Activated T-helper 17 cell treated with anti-CD3 and anti-CD28 coated beads, Interleukin-2, amount 50 U/mL, for 72 hours (primary cell): ENCODE data around the gene PUS3. TPM values are rescaled to one million over a fixed set of nuclear protein-coding genes. Genes with fewer than 3 reads are reported as not detected.

Experiments used
- ATAC-seq: fragments of 150-1000 bp; cut with Tn5 transposase; replicated peaks from 2 replicates; pipeline ENCODE4 v1.10.0; 2021; ENCODE audit warnings: mild to moderate bottlenecking, moderate library complexity
- H3K27ac Mint-ChIP-seq: one replicate; pipeline ENCODE4 v1.8.0; 2022; ENCODE audit warnings: mixed read lengths
- H3K27me3 Mint-ChIP-seq: one replicate; pipeline ENCODE4 v1.8.0; 2022; ENCODE audit warnings: mixed read lengths
- H3K36me3 Mint-ChIP-seq: one replicate; pipeline ENCODE4 v1.8.0; 2022; ENCODE audit warnings: low read depth, mild to moderate bottlenecking, mixed read lengths
- H3K4me1 Mint-ChIP-seq: one replicate; pipeline ENCODE4 v1.8.0; 2022; ENCODE audit warnings: mixed read lengths
- H3K4me3 Mint-ChIP-seq: one replicate; pipeline ENCODE4 v1.8.0; 2022; ENCODE audit warnings: mild to moderate bottlenecking, mixed read lengths
- H3K9me3 Mint-ChIP-seq: one replicate; pipeline ENCODE4 v1.8.0; 2022; ENCODE audit warnings: mixed read lengths
- total RNA-seq, 2 donors: library from RNA; stranded (reverse); gene quantifications; one replicate each; pipeline ENCODE4 v1.2.3, GENCODE V29; 2022

PUS3 gene
- total RNA-seq, 2 donors from 2014 or later, result 13.1 to 15.9 TPM

- no peak for ATAC-seq
- Mint-ChIP-seq H3K9me3 (no peaks in the 10 kb centered on the region), H3K4me3 (no peak overlapping the region), H3K36me3 (no peaks in the 10 kb centered on the region), H3K4me1 (no peaks in the 10 kb centered on the region), H3K27ac (no peak overlapping the region), H3K27me3 (peaks cover 3% of the 10 kb centered on the region)
Measured at GRCh38 chr11:125944350-125945010, 41.5 kb upstream of the PUS3 start.

GRCh38 chr11:125943661-125944349, 40.8 kb upstream of the PUS3 start:
- no peak for ATAC-seq
- Mint-ChIP-seq H3K27ac (no peak overlapping the region), H3K36me3 (no peaks in the 10 kb centered on the region), H3K27me3 (no peaks in the 10 kb centered on the region), H3K4me3 (no peak overlapping the region), H3K9me3 (peaks cover 2% of the 10 kb centered on the region), H3K4me1 (no peaks in the 10 kb centered on the region)

GRCh38 chr11:125942771-125943428, 39.9 kb upstream of the PUS3 start:
- Mint-ChIP-seq H3K36me3 (no peaks in the 10 kb centered on the region), H3K4me3 (no peak overlapping the region), H3K27ac (no peak overlapping the region), H3K9me3 (peaks cover 5% of the 10 kb centered on the region), H3K4me1 (no peaks in the 10 kb centered on the region), H3K27me3 (no peaks in the 10 kb centered on the region)
- ATAC-seq, result no peak

- Mint-ChIP-seq H3K36me3 (no peaks in the 10 kb centered on the region), H3K27me3 (no peaks in the 10 kb centered on the region), H3K27ac (no peak overlapping the region), H3K9me3 (peaks cover 5% of the 10 kb centered on the region), H3K4me1 (no peaks in the 10 kb centered on the region), H3K4me3 (no peak overlapping the region)
- peak; percentile 80 for ATAC-seq
Measured at GRCh38 chr11:125941619-125942611, 38.9 kb upstream of the PUS3 start.

- no peaks in the 10 kb centered on the region for H3K36me3 Mint-ChIP-seq
- no peaks in the 10 kb centered on the region for H3K27me3 Mint-ChIP-seq
- no peaks in the 10 kb centered on the region for H3K4me1 Mint-ChIP-seq
- peaks cover 5% of the 10 kb centered on the region for H3K9me3 Mint-ChIP-seq
- H3K27ac Mint-ChIP-seq, result no peak overlapping the region
- H3K4me3 Mint-ChIP-seq, result no peak overlapping the region
- no peak for ATAC-seq
Measured at GRCh38 chr11:125941267-125941618, 38.2 kb upstream of the PUS3 start.

- H3K36me3 Mint-ChIP-seq, result no peaks in the 10 kb centered on the region
- H3K4me3 Mint-ChIP-seq, result no peak overlapping the region
- H3K4me1 Mint-ChIP-seq, result no peaks in the 10 kb centered on the region
- H3K27me3 Mint-ChIP-seq, result no peaks in the 10 kb centered on the region
- no peak overlapping the region for H3K27ac Mint-ChIP-seq
- ATAC-seq, result no peak
- H3K9me3 Mint-ChIP-seq, result peaks cover 5% of the 10 kb centered on the region
Measured at GRCh38 chr11:125940145-125940544, 37.1 kb upstream of the PUS3 start.

- no peak overlapping the region for H3K4me3 Mint-ChIP-seq
- peak overlapping the region; percentile 63 for H3K27ac Mint-ChIP-seq
- no peaks in the 10 kb centered on the region for H3K36me3 Mint-ChIP-seq
- no peaks in the 10 kb centered on the region for H3K27me3 Mint-ChIP-seq
- ATAC-seq, result no peak
- peaks cover 5% of the 10 kb centered on the region for H3K9me3 Mint-ChIP-seq
- no peaks in the 10 kb centered on the region for H3K4me1 Mint-ChIP-seq
Measured at GRCh38 chr11:125939081-125939521, 36.1 kb upstream of the PUS3 start.

- no peak overlapping the region for H3K4me3 Mint-ChIP-seq
- no peak for ATAC-seq
- peak overlapping the region; percentile 63 for H3K27ac Mint-ChIP-seq
- H3K4me1 Mint-ChIP-seq, result no peaks in the 10 kb centered on the region
- no peaks in the 10 kb centered on the region for H3K36me3 Mint-ChIP-seq
- peaks cover 5% of the 10 kb centered on the region for H3K9me3 Mint-ChIP-seq
- no peaks in the 10 kb centered on the region for H3K27me3 Mint-ChIP-seq
Measured at GRCh38 chr11:125938418-125938817, 35.4 kb upstream of the PUS3 start.

- H3K36me3 Mint-ChIP-seq, result no peaks in the 10 kb centered on the region
- H3K9me3 Mint-ChIP-seq, result peaks cover 5% of the 10 kb centered on the region
- no peak overlapping the region for H3K27ac Mint-ChIP-seq
- H3K4me1 Mint-ChIP-seq, result no peaks in the 10 kb centered on the region
- ATAC-seq, result no peak
- H3K4me3 Mint-ChIP-seq, result no peak overlapping the region
- H3K27me3 Mint-ChIP-seq, result peaks cover 2% of the 10 kb centered on the region
Measured at GRCh38 chr11:125935618-125936199, 32.7 kb upstream of the PUS3 start.

GRCh38 chr11:125935056-125935455, 32.0 kb upstream of the PUS3 start:
- H3K4me3 Mint-ChIP-seq, result no peak overlapping the region
- no peak for ATAC-seq
- no peaks in the 10 kb centered on the region for H3K4me1 Mint-ChIP-seq
- H3K36me3 Mint-ChIP-seq, result no peaks in the 10 kb centered on the region
- H3K27me3 Mint-ChIP-seq, result peaks cover 7% of the 10 kb centered on the region
- H3K9me3 Mint-ChIP-seq, result peaks cover 5% of the 10 kb centered on the region
- no peak overlapping the region for H3K27ac Mint-ChIP-seq

GRCh38 chr11:125934473-125934872, 31.5 kb upstream of the PUS3 start:
- no peak overlapping the region for H3K4me3 Mint-ChIP-seq
- no peak overlapping the region for H3K27ac Mint-ChIP-seq
- H3K9me3 Mint-ChIP-seq, result peaks cover 5% of the 10 kb centered on the region
- no peak for ATAC-seq
- H3K4me1 Mint-ChIP-seq, result no peaks in the 10 kb centered on the region
- peaks cover 10% of the 10 kb centered on the region for H3K27me3 Mint-ChIP-seq
- no peaks in the 10 kb centered on the region for H3K36me3 Mint-ChIP-seq

- no peaks in the 10 kb centered on the region for H3K36me3 Mint-ChIP-seq
- H3K4me1 Mint-ChIP-seq, result no peaks in the 10 kb centered on the region
- H3K27ac Mint-ChIP-seq, result no peak overlapping the region
- ATAC-seq, result peak; percentile 56
- no peaks in the 10 kb centered on the region for H3K9me3 Mint-ChIP-seq
- peaks cover 10% of the 10 kb centered on the region for H3K27me3 Mint-ChIP-seq
- no peak overlapping the region for H3K4me3 Mint-ChIP-seq
Measured at GRCh38 chr11:125933030-125933813, 30.2 kb upstream of the PUS3 start.

- Mint-ChIP-seq H3K27ac (no peak overlapping the region), H3K36me3 (no peaks in the 10 kb centered on the region), H3K9me3 (no peaks in the 10 kb centered on the region), H3K4me1 (no peaks in the 10 kb centered on the region), H3K27me3 (peaks cover 14% of the 10 kb centered on the region), H3K4me3 (no peak overlapping the region)
- ATAC-seq, result no peak
Measured at GRCh38 chr11:125932301-125932700, 29.3 kb upstream of the PUS3 start.
